K562 (cell line): ENCODE data around the gene TGFB2. TPM values are rescaled to one million over a fixed set of nuclear protein-coding genes. Genes with fewer than 3 reads are reported as not detected.
A peak's percentile ranks its signal among the peaks of the same experiment; 100 is the strongest.

ENCODE experiments used
- ATAC-seq: fragments of 200-7000 bp; cut with Tn5 transposase; 3 replicates; pipeline ENCODE4 v1.9.1; 2020; ENCODE audit warnings: moderate library complexity
- BruUV-seq: library from RNA; stranded (reverse); fragments of 400-500 nt; replicated peaks from 2 replicates; lab custom pipeline; 2021; lab: Mats Ljungman, UMichigan
- CTCF ChIA-PET: fragments of 300-600 bp; formaldehyde crosslinking; extraction: SDS; loops from one replicate; lab custom pipeline; 2021; ENCODE audit warnings: low intra/inter-chr PET ratio; lab: Yijun Ruan, JAX
- POLR2A ChIA-PET: fragments of 300-600, 350-650 bp; sonication (Branson Sonifier 250); formaldehyde crosslinking; extraction: SDS; loops from one replicate; lab custom pipeline; 2021; ENCODE audit warnings: antibody characterized with exemption, inconsistent platforms; lab: Yijun Ruan, JAX
- DNase-seq, 4 experiments: peaks; one replicate each; pipeline versions ENCODE4 v3.0.0 to v3.0.0-alpha.2; 2011 to 2018; ENCODE audit warnings: low spot score in 3 of 4, mixed read lengths in 3 of 4; ENCODE audit errors: extremely low read depth in 1 of 4
- FAIRE-seq: peaks from 2 replicates; lab custom pipeline; 2011; peaks lifted over from hg19 to GRCh38; lab: Jason Lieb, UNC
- H2AFZ ChIP-seq: 2 replicates; pipeline ENCODE4 v1.6.0; 2011; ENCODE audit warnings: low read depth, low read length, control low read depth, inconsistent platforms
- H3K27ac ChIP-seq: fragments of 200-600 bp; 3 replicates; pipeline ENCODE4 v1.8.0; 2011; ENCODE audit warnings: low read depth, mild to moderate bottlenecking, control low read depth, inconsistent platforms, low read length, moderate library complexity, mixed read lengths; ENCODE audit errors: extremely low read depth
- H3K27me3 ChIP-seq, 2 experiments: fragments of 300-600 bp in 1 of 2; 2 replicates in 1 of 2; 3 replicates in 1 of 2; pipeline versions ENCODE4 v1.6.0 to v1.8.0; 2011; ENCODE audit warnings: inconsistent platforms in 2 of 2, low read length in 2 of 2, mild to moderate bottlenecking in 1 of 2, mixed read lengths in 1 of 2, moderate library complexity in 1 of 2; ENCODE audit not compliant: control insufficient read depth in 2 of 2, insufficient read depth in 2 of 2
- H3K36me3 ChIP-seq: fragments of 300-600 bp; 3 replicates; pipeline ENCODE4 v1.8.0; 2011; ENCODE audit warnings: mild to moderate bottlenecking, low read length, inconsistent platforms; ENCODE audit not compliant: control insufficient read depth, insufficient read depth
- H3K4me1 ChIP-seq, 2 experiments: fragments of 200-600 bp in 1 of 2; replicated peaks in 1 of 2; 2 replicates in 1 of 2; 3 replicates in 1 of 2; pipeline versions ENCODE4 v1.5.1 to v1.8.0; 2011; ENCODE audit warnings: inconsistent platforms in 2 of 2, low read length in 2 of 2, mild to moderate bottlenecking in 1 of 2, mixed read lengths in 1 of 2, moderate library complexity in 1 of 2; ENCODE audit not compliant: control insufficient read depth in 2 of 2, insufficient read depth in 2 of 2
- H3K4me2 ChIP-seq: 2 replicates; pipeline ENCODE4 v1.6.1; 2011; ENCODE audit warnings: low read length, control low read depth, inconsistent platforms, mixed read lengths; ENCODE audit not compliant: insufficient read depth
- H3K4me3 ChIP-seq: fragments of 200-600 bp; sonication (generic), shearing (Covaris generic); 2 replicates; pipeline ENCODE4 v1.5.1; 2016; ENCODE audit warnings: control low read depth, inconsistent platforms
- H3K79me2 ChIP-seq: fragments of 200-600 bp; 3 replicates; pipeline ENCODE4 v1.8.0; 2011; ENCODE audit warnings: low read length, inconsistent platforms; ENCODE audit not compliant: control insufficient read depth, insufficient read depth
- H3K9ac ChIP-seq, 2 experiments: 2 replicates each; pipeline versions ENCODE4 v1.6.0 to v1.6.1; 2011; ENCODE audit warnings: low read depth in 2 of 2, low read length in 2 of 2, control low read depth in 1 of 2, inconsistent platforms in 1 of 2, mild to moderate bottlenecking in 1 of 2, mixed read lengths in 1 of 2; ENCODE audit not compliant: insufficient read depth in 1 of 2
- H3K9me1 ChIP-seq: one replicate; pipeline ENCODE4 v1.6.0; 2011; ENCODE audit warnings: inconsistent platforms, mild to moderate bottlenecking, low read length, moderate library complexity; ENCODE audit not compliant: control insufficient read depth, insufficient read depth
- H3K9me3 ChIP-seq: replicated peaks from 2 replicates; pipeline ENCODE4 v1.5.1; 2011; ENCODE audit warnings: low read depth, low read length, inconsistent platforms; ENCODE audit not compliant: control insufficient read depth, insufficient read depth
- H4K20me1 ChIP-seq: replicated peaks from 2 replicates; pipeline ENCODE4 v1.6.1; 2011; ENCODE audit warnings: low read length, inconsistent platforms, mixed read lengths; ENCODE audit not compliant: control insufficient read depth, insufficient read depth
- CBX8 ChIP-seq: fragments of 200-600 bp; sonication (generic); IDR thresholded peaks from 2 replicates; pipeline ENCODE4 v1.6.1; 2012; ENCODE audit warnings: borderline replicate concordance, mixed run types, low read depth, mild to moderate bottlenecking, moderate library complexity, mixed read lengths, low read length, control low read depth, inconsistent platforms; ENCODE audit not compliant: poor library complexity, severe bottlenecking; ENCODE audit errors: extremely low read depth
- CREBBP ChIP-seq: IDR thresholded peaks from one replicate; pipeline ENCODE4 v1.6.1; 2012; ENCODE audit warnings: low read depth, mild to moderate bottlenecking, control low read depth, inconsistent platforms, low read length
- GATAD2A ChIP-seq: fragments of 450-650 bp; IDR thresholded peaks from 2 replicates; pipeline ENCODE4 v1.6.1; 2017
- KAT7 ChIP-seq: sonication (generic); formaldehyde crosslinking; IDR thresholded peaks from 2 replicates; pipeline ENCODE4 v1.8.0; 2022; ENCODE audit warnings: missing genetic modification reagents, mild to moderate bottlenecking, borderline replicate concordance
- MECOM ChIP-seq: fragments of 250-450 bp; sonication (Bioruptor Pico); IDR thresholded peaks from 2 replicates; pipeline ENCODE4 v1.8.0; 2022; ENCODE audit warnings: inconsistent platforms
- MEF2D ChIP-seq: conservative IDR thresholded peaks from 2 replicates; pipeline ENCODE4 v1.6.1; 2016; ENCODE audit warnings: low read depth, missing genetic modification characterization, missing compliant biosample characterization
- NONO ChIP-seq, 2 experiments: fragments of 200-400 bp in 1 of 2; fragments of 450-650 bp in 1 of 2; formaldehyde crosslinking in 1 of 2; IDR thresholded peaks; 2 replicates each; pipeline ENCODE4 v1.6.1; 2017; ENCODE audit warnings: low read depth in 2 of 2, mild to moderate bottlenecking in 2 of 2, moderate library complexity in 2 of 2, low read length in 1 of 2
- POLR2G ChIP-seq: fragments of 200-400 bp; formaldehyde crosslinking; IDR thresholded peaks from 2 replicates; pipeline ENCODE4 v1.6.1; 2017; ENCODE audit warnings: low read depth, mild to moderate bottlenecking, antibody characterized with exemption, low read length, moderate library complexity
- ZNF263 ChIP-seq: sonication (generic); formaldehyde crosslinking; IDR thresholded peaks from 2 replicates; pipeline ENCODE4 v1.8.0; 2022; ENCODE audit warnings: mild to moderate bottlenecking, missing genetic modification reagents, borderline replicate concordance
- ZNF408 ChIP-seq: fragments of 250-450 bp; sonication (Bioruptor Pico); IDR thresholded peaks from 2 replicates; pipeline ENCODE4 v1.4.0; 2020; ENCODE audit warnings: low read depth, mild to moderate bottlenecking, moderate library complexity
- WGBS: fragments of 100-300 bp; shearing (Covaris generic); methylation state at CpG from one replicate; pipeline ENCODE4 v1.1.6; 2016; ENCODE audit warnings: low coverage, mixed read lengths; ENCODE audit not compliant: insufficient coverage; ENCODE audit errors: missing lambda C conversion rate; 5-methylcytosine and 5-hydroxymethylcytosine counted together
- in situ Hi-C: fragments of 300-500 bp; cut with MboI; formaldehyde crosslinking; loops from 4 replicates; pipeline ENCODE4 v1.15.0; 2018; ENCODE audit warnings: inconsistent platforms, mixed read lengths
- intact Hi-C: fragments of 100-400 bp; cut with micrococcal nuclease; formaldehyde crosslinking; loops from 2 replicates; pipeline ENCODE4 v1.14.2; 2022
- polyA plus RNA-seq, 8 experiments: library from polyadenylated mRNA; depleted of rRNA in 4 of 8; stranded (reverse) in 5 of 8; unstranded in 3 of 8; fragments of >200 nt; fragmentation: Nextera tagmentation in 2 of 8; fragmentation: Illumina TruSeq in 1 of 8; extraction: Ambion mirVana in 2 of 8; extraction: Trizol in 1 of 8; gene quantifications; 2 replicates each; pipeline versions ENCODE4 v1.2.1 to v1.2.3, GENCODE V29; 2011 to 2014; ENCODE audit warnings: inconsistent platforms in 1 of 8, missing spikeins in 1 of 8
- total RNA-seq, 7 experiments: library from RNA; depleted of rRNA in 6 of 7; stranded (reverse); fragments of >200 nt in 6 of 7; fragmentation: Illumina TruSeq in 2 of 7; extraction: Trizol in 2 of 7; gene quantifications; 2 replicates each; pipeline versions ENCODE4 v1.2.1 to v1.2.3, GENCODE V29; 2011 to 2021; ENCODE audit warnings: low replicate concordance in 1 of 7
- TF ChIP-seq, protein P1 (sequence below), 2 experiments: fragments of 450-650 bp in 1 of 2; sonication (generic) in 1 of 2; formaldehyde crosslinking in 1 of 2; IDR thresholded peaks in 1 of 2; conservative IDR thresholded peaks in 1 of 2; 2 replicates each; pipeline versions ENCODE4 v1.6.1 to v1.8.1; 2016 to 2023; ENCODE audit warnings: mild to moderate bottlenecking in 2 of 2, moderate library complexity in 2 of 2, inconsistent platforms in 1 of 2, missing genetic modification reagents in 1 of 2
- TF ChIP-seq, protein P2 (sequence below): fragments of 250-450 bp; sonication (Bioruptor Pico); IDR thresholded peaks from 2 replicates; pipeline ENCODE4 v1.8.0; 2022; ENCODE audit warnings: moderate library complexity, mild to moderate bottlenecking, inconsistent platforms

TGFB2 gene
- total and polyA plus RNA-seq, 9 of the 15 experiments (the other 6 are each of a cell fraction or from before 2014, with no cell fraction given) = 0.03 to 0.41 (median 0.11) TPM; not detected in 3

DNA sequence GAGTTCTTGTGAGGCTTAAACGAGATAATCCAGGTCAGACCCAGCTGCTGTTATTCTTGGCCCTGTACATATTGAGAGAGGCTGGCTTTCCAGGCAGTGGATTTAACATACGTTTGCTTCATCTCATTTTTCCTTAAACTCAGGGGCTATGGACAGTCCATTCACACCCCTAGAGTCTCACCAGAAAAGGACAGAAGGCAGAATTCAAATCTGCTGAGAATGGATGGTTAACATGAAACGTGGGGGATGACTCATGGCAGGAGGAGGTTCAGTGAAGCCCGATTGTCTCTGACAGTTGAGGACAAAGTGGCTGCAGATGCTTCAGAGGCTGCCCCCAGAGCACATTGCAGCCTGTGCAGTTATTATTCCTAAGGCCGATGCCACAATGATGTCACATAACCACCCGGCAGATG lies 39.5 kb downstream of the TGFB2 start:
- Histone ChIP-seq H3K27me3 (peaks cover 4 to 19% of the 10 kb centered on the region in 2 experiments; a peak in 4 of 5 replicates), H3K9me3 (no peaks in the 10 kb centered on the region), H3K9ac (no peak overlapping the region), H2AFZ (no peak overlapping the region), H3K9me1 (no peaks in the 10 kb centered on the region), H3K4me1 (no peaks in the 10 kb centered on the region), H3K36me3 (no peaks in the 10 kb centered on the region), H3K4me3 (no peak overlapping the region), H3K4me2 (no peak overlapping the region), H3K27ac (no peak overlapping the region), H3K79me2 (no peaks in the 10 kb centered on the region), H4K20me1 (no peaks in the 10 kb centered on the region)
- 0% methylated on average over 5 of the region's 6 CpGs for WGBS
- peak; percentile 46 for ATAC-seq
- FAIRE-seq = no peak
- ChIA-PET POLR2A (interaction anchor here (0.8 to 1.4 kb wide), 2 partner anchors 11 to 13 kb away, joined by 3 to 4 read pairs; no protein-coding TSS in a partner anchor), CTCF (no interaction called here)
- intact Hi-C loops (no loop called here), in situ Hi-C loops (no loop called here)
- no TSS peak for BruUV-seq
- DNase-seq = peak in 1 of 4 experiments; percentile 7
- TF ChIP-seq MECOM (CRISPR knock-in tag) = no peak
- TF ChIP-seq, protein P1, sequence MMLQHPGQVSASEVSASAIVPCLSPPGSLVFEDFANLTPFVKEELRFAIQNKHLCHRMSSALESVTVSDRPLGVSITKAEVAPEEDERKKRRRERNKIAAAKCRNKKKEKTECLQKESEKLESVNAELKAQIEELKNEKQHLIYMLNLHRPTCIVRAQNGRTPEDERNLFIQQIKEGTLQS (IDR thresholded peaks at IDR 0.05) = 0 out of 2 replicates have a peak, but pooled peaks have one; percentile 11
- TF ChIP-seq, protein P1 (CRISPR knock-in tag; conservative IDR thresholded peaks at IDR 0.05) = no peak

DNA sequence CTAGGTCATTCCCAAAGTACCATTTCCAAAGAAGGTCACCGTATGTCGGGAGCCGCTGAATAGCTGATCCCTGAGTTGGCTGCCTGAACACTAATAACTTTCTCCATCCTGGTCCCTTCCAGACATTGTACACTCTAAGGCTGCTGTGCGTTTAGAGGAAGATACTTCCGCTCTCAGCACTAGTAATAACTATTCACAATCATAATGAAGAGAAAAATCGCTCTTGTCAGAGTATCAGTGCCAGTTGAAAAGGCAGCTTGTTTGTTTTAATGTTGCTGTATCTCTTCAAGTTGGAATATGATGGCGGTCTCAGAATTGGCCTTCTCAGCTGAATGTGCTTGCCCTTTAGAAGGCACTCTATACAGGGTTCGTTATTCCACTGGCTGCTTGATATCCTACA lies 43.5 kb downstream of the TGFB2 start:
- H3K36me3 ChIP-seq = no peaks in the 10 kb centered on the region
- peaks cover 21% of the 10 kb centered on the region in 2 experiments; a peak in 4 of 5 replicates for H3K27me3 ChIP-seq
- BruUV-seq = no TSS peak
- no peaks in the 10 kb centered on the region for H3K79me2 ChIP-seq
- no peaks in the 10 kb centered on the region for H3K9me3 ChIP-seq
- no peak for DNase-seq
- whole genome bisulfite sequencing = 2% methylated on average over 8 of the region's 8 CpGs
- POLR2A ChIA-PET = interaction anchor here (0.6 to 1.6 kb wide), 4 partner anchors 8 to 1092 kb away, joined by 3 to 4 read pairs (median 3); no protein-coding TSS in a partner anchor
- H3K9me1 ChIP-seq = no peaks in the 10 kb centered on the region
- in situ Hi-C loops (no loop called here), intact Hi-C loops (no loop called here)
- H3K27ac ChIP-seq = no peak overlapping the region
- CTCF ChIA-PET = no interaction called here
- ATAC-seq = no peak
- H3K4me2 ChIP-seq = no peak overlapping the region
- no peak overlapping the region for H3K9ac ChIP-seq
- H3K4me1 ChIP-seq = no peaks in the 10 kb centered on the region
- H4K20me1 ChIP-seq = no peaks in the 10 kb centered on the region
- no peak for FAIRE-seq
- H2AFZ ChIP-seq = no peak overlapping the region
- H3K4me3 ChIP-seq = no peak overlapping the region
- TF ChIP-seq ZNF408 (no peak), POLR2G (no peak), GATAD2A (no peak), ZNF263 (CRISPR knock-in tag) (no peak), MEF2D (tag) (no peak), CBX8 (no peak), KAT7 (CRISPR knock-in tag) (no peak), CREBBP (no peak), NONO (IDR thresholded peaks at IDR 0.05; ENCODE audit: low read depth in 2 of 2, low read length in 1 of 2) (no peak)
- TF ChIP-seq, protein P2, sequence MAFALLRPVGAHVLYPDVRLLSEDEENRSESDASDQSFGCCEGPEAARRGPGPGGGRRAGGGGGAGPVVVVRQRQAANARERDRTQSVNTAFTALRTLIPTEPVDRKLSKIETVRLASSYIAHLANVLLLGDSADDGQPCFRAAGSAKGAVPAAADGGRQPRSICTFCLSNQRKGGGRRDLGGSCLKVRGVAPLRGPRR (CRISPR knock-in tag) = no peak
